SHP77 (cell line): ENCODE measurements around the gene SGTB.
A peak's percentile ranks its signal among the peaks of the same experiment; 100 is the strongest.
"Not testable (repeated sequence)": the region's sequence is repeated elsewhere in the genome, so short reads cannot be mapped to it uniquely, and the experiment has no call there.

Source experiments
- DNase-seq, 2 experiments: peaks; one replicate each; lab custom pipeline; 2025; lab: John Stamatoyannopoulos, UW

SGTB gene

DNA sequence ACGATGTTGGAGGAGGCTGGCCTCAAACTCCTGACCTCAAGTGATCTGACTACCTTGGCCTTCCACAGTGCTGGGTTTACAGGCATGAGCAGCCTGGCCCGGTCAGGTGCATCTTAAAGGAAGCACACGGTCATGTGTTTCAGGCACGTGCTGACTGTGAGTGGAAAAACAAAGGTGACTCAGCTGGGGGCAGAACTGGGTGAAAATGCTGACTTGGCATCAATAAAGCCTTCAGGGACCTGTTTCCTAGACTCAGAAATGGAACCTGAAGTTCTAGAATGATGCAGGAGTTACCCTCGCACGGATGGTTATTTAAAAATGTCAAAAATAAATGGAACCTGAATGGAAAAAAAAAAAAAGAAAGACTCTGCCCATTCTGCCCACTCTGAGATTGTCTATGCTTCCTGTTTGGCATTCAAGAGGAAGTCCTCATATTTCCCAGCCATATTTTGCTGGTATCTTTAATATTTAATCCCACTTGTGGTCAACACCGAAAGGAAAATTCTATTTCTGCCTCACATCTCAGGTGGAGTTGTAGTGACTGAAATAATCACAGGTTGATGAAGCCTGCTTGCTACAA is 12.4 kb upstream of the SGTB start:
- DNase-seq = not testable (repeated sequence)

DNA sequence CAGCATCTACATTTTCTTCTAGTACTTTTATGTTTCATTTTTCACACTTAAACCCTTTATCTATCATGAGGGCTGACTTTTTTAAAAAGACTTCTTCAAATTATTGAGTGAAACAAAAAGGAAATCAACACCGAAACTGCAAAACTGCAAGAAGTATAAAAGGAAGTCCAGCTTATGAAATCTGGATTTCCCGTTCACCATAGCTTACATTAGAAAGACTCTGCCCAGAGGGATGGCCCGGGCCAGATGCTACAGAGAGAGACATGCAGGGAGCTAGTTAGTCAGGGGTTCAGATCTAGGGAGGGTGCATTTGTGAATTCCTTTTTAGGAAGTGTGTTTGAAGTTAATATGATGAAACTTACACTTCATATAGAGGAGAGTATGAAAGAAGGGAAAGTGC is 10.1 kb upstream of the SGTB start:
- DNase-seq = not testable (repeated sequence)

DNA sequence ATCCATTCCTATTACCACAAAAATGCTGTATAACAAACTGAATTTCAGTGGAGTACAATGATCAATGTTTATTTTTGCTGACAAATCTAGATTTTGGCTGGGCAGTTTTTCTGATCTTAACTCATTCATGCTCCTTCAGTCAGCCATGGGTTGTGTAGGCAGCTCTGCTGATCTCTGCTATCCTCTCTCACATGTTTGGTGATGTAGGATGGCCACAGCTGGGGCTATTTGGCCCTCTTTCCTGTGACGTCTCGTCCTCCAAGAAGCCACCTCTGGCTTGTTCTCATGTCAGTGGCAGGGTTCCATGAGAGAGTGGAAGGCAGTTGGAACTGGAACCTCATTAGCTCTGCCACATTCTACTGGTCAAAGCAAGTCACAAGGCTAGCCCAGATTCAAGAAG is 9.0 kb upstream of the SGTB start:
- DNase-seq = no peak

DNA sequence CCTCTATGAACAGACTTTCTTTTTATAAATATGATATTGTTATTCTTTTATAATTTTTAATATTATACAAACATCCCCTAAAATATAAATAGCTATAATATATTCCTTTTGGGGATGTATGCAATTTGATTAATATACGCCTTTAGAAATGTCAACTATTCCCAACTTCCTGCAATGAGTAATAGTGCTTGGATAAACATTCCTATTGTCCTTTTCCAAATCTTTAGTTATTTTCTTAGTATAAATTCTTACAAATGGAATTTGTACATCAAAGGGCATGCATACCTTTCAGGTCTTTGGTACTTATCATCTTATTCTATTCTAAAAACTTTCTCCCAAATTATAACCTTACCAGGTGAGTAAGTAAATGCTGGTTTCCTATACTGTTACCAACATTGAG is 6.3 kb upstream of the SGTB start:
- no peak for DNase-seq

DNA sequence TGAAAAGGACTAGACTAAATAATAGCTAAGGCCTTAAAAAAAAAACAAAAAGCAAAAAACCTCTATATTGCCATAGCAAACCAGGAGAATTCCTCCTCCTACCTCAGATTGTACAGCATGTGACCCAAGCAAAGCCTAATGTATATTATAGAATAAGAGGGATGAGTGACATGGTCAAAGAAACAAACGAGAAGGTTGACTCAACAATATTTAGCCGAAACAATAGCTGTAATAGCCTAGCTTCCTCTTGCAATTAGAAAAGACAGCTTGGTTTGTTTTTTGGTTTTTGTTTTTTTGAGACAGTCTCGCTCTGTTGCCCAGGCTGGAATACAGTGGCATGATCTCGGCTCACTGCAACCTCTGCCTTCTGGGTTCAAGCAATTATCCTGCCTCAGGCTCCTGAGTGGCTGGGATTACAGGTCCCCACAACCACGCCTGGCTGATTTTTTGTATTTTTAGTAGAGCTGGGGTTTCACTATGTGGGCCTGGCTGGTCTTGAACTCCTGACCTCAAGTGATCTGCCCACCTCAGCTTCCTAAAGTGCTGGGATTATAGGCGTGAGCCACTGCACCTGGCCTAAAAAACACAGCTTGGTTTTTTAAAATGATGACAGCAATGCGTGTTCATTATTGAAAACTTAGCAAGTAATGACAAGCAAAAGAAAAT is 5.7 kb upstream of the SGTB start:
- no peak for DNase-seq

DNA sequence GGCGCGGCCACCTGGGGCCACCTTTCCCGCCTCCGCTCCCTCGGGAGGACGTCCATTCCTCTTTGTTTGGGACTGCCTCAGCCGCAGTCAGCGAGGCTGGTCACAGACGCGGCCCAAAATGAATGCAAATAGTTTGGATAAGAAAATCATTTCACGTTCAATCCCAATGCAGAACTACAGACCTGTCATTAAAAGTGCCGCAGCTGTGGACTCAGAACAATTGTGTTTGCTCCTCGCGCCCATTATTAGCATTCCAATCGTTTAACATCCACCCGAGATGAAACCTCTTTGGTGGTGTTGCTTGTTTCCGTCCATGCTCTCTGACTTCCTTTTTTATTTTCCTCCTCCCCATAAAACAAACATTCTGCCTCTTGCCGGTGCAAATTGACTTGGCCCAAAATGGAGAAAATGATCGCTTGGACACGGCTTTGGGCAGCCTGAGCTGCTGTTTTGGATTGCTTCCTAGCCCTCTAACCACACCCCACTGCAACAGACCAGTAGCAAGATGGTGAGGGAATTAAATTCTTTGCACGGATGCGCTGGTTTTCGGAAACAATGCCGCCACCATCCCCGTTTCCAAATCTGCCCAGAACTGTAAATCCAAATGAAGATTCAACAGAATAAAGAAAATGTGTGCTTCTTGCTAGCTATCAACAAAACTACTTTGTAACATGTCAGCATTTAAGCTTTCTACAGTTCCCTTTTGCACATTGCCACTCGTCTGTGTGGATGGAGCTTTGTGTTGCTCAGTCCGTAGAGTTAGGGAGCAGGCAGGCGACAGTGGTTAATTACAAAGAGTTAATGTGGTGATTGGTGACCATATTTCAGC is 880 bp upstream of the SGTB start:
- peak; percentile 49 to 52 for DNase-seq

DNA sequence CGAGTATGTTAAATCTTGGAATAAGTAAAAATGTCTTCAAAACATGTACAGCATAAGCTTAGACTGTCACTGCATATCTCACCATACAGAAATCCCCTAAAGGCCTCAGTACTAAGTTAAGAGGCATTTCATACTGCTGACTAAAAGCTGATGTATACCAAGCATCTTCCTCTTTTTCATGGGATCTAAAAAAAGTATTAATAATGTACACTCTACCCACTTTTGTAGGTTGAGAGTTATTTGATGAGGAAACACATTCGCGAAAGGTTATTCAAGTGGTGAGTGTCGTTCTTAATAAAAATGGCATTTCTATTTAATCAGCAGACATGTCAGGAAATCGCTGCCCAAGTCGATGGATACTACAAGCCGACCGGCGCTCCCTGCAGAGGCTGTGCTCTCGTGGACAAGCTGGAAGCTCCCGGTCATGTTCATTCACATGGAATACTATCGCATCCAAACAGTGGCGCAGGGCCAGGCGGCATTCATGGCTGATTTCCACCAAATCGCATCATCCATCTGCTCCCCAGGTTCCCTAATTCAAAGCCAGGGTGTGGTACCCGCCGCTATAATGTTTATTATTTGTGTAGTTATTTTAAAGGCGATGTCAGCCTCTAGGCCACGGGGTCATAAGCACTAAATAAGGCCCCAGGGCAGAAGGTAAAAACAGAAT is 724 bp downstream of the SGTB start:
- DNase-seq = peak; percentile 67 to 81

DNA sequence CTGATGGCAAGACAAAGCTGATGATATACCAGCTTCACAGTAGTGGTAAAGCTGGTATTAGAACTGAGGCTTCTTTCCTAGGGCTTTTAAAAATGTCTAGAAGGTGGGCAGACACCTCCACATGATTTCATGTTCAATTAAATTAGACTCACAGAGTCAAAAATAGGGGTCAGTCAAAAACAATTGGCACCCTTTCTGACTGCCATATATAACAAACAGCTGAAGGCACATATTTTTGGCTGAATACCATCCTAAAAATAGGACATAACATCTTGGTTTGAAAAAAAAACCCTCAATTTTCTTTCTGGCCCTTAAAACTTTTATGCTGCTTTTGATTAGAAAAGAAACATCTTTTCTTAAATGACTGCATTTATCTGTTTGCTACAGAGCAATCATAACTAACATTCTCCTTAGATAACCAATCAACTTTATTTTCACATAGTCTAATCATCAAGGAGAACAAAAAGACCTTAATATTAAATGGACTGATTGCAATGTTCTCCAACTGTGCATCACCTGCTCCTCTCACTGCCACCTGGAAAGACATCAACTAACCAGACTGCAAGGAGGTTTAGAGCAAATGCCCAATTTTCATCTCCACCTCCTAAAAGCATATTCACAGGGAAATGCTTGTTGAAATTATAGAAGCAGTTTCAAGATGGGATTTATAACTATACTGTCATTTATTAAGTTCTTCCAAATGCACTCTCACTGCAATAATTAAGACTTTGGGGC is 3.2 kb downstream of the SGTB start:
- no peak for DNase-seq

DNA sequence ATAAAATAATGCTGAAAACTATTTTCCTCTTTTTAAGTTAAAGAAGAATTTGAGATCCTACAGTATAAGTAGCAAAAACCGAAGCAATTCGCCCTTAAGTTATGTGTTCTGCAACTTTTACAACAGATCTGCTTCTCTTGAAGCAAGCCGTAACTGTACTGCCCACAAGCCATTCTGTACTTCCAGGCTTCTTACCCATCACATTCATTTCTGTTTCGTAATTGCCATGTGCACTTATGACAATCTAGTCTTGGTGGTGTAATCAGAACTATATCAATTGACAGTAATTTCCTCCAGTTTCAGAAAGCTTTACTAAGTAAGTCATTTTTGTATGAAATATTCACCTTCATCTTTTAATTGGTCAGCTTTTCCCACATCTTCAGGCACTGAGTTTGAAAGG is 13.8 kb downstream of the SGTB start:
- no peak for DNase-seq

DNA sequence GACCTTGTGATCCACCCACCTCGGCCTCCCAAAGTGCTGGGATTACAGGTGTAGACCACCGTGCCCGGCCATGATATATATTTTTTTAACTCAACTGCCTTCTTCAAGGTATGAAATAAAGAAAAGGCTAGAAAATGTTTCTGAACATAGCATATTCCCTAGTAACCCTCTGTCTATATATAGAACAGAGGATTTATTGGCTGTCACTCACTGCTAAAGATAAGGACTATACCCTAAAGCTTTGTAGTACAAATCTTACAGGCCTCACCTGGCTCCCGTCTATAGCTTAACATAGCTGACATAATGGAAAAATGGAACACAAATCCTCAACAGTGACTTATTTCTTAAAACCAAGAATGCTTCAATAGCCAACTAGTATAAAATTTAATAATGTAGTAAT is 14.2 kb downstream of the SGTB start:
- DNase-seq = no peak

DNA sequence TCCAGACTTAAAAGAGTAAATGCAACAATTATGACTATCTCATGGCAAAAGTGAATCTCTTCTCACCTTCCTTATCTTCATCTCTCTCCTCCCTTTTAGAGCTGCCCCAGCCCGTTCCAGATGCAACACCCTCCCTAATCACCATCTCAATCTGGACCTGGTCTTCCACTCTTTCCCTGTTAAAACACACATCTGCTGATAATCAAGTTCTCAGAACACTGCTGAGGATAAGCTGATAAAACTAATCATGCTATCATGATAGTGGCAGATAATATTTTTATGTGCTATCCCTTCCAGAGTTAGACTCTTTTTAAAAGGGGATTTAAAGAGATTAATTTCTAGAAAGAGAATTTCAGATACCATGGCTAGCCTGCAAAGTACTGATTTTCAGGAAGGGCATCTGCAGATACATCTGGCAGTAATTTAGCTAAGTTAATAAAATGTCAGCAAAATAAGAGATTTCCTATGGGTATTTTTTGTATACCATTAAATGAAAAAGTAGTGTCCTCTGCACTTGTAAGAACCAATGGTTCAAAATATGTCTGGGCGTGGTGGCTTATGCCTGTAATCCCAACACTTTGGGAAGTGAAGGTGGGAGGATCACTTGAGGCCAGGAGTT is 17.2 kb downstream of the SGTB start:
- no peak for DNase-seq

DNA sequence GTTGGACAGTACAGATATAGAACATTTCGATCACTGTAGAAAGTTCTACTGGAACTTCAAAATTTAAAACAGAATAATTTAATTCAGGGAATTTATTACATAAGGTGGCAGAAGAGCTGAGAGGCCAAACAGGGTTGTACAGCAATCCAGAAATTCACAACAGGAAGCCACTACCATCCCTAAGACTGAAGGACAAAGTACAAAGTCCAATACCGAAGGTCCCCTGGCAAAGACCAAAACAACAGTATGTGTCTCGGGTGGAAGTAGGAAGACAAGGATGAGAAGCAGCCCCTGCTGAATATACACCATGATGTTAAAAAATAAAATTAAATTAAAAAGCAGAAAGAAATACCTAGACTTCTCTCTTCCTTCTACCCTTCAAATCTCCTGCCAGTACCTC is 19.9 kb downstream of the SGTB start:
- DNase-seq = no peak

DNA sequence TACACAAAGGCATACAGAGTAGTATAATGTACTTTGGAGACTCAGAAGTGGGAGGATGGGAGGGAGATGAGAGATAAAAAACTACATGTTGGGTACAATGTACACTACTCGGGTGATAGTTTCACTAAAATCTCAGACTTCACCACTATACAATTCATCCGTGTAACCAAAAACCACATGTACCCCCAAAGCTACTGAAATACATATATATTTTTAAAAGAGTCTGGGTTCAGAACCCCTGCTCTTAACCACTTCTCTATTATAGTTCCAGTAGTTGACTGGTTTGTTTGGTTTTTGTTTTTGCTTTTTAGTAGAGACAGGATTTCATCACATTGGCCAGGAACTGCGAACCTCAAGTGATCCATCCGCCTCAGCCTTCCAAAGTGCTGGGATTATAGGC is 22.6 kb downstream of the SGTB start:
- DNase-seq = no peak

DNA sequence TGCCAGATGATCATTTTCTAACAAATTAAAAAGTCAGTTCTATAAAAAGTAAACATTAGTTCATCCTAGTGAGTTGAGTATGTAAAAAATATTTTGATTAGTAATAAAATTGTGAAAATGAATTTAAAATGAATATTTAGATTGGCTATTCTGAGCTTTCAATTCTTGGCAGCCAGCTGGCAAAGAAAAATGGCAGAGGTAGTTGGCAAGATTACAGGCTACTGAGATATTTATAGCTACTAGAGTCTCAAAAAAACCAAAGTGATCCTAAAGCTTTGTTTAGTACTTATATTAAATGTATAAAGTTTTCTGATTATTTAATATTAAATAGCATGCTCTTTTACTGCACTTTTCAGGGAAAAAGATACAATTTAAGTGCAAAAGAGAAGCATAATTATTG is 25.0 kb downstream of the SGTB start:
- DNase-seq = no peak

DNA sequence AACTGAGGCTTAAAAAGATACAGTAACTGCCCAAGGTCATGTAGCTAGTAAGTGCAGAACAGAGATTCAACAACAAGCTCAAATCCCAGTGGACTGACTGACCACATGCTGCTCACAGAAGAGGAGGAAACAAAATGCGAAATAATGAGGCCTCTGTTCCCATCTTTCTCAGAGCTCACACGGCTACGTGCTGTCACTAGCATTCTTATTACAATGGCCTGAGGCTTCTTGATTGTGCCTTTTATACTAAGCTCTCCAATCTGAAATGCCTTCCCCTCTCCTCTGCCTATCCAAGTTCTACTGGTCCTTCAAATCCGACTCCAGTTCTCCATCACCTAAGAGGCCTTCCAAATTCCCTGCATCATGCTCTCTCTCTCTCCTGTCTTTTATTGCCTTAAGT is 26.0 kb downstream of the SGTB start:
- DNase-seq = no peak

DNA sequence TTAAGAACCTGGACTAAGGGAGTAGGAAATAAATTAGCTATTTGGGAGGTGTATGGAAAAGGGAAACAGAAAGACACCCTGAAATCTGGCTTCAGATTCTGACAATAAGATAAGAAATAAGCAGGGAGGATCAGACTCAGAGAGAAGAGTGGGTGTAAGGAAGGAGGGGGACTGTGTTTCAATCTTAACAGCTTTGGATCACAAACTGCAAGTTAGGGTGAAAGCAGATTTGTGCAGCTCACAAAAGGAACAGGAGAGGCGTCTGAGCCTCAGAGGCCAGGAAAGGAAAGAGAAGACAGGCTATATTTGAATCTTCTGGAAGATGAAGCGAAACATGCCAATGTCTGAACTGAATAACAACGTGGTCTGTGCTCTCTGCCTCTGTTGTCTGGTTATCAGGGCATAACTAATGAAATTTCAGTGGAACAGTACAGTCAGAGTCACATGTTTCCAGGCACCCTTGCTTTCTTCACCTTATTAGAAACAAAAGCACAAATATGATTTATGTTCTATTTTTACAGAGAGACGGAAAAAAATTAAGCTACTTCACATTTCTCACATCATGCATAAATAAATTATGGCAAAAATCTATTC is 26.6 kb downstream of the SGTB start:
- DNase-seq = no peak

DNA sequence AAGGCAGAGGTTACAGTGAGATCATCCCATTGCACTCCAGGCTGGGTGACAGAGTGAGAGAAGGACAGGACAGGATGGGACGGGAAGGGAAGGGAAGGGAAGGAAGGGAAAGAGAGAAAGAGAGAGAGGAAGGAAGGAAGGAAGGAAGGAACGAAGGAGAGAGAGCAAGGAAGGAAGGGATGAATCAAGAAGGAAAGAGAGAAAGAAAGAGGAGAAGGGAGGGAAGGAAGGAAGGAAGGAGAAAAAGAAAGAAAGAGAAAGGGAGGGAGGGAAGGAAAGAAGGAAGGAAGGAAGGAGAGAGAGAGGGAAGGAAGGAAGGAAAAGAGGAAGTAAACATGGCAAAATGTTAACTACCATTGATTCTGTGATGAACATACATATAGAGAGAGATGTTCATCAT is 28.8 kb downstream of the SGTB start:
- DNase-seq = no peak

DNA sequence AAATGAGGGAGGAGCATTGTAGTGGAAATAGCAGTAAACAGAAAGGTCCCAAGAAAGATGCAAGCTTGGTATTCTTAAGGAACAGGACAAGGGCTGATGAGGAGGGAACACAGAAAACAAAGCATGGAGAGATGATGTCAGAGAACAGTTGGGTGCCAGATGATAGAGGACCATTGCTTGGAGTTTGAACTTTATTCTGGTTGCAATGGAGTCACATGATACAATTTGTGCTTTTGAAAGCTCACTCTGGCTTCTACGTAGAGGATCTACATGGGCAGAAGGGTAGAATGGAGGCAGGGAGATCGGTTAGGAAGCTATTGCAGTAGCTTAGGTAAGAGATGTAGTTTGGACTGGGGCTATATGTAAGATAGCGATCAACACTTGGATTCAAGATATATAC is 39.8 kb downstream of the SGTB start:
- DNase-seq = no peak

DNA sequence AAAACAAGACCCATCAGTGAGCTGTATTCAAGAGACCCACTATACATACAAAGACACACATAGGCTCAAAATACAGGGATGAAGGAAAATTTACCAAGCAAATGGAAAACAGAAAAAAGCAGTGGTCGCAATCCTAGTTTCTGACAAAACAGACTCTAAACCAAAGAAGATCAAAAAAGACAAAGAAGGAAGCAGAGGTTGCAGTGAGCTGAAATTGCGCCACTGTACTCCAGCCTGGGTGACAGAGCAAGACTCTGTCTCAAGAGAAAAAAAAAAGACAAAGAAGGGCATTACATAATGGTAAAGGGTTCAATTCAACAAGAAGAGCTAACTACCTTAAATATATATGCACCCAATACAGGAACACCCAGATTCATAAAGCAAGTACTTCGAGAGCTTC is 45.9 kb downstream of the SGTB start:
- DNase-seq = not testable (repeated sequence)

DNA sequence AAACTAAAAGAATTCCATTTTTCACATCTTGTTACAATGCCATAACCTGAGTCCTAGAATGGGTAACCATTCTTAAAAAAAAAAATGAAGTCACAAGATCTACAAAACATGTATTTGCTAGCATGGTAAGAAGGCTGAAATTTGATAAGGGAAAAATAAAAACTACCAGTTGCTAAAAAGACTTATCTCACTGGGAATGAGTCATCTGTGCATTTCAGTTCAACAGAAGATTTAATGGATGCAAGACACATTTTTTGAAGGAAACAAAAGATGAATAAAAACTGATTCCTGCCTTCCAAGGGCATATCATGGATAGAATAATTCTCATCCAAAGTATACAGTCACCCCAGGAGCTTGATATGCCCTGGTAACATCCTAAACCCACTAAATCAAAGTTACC is 47.2 kb downstream of the SGTB start:
- no peak for DNase-seq

DNA sequence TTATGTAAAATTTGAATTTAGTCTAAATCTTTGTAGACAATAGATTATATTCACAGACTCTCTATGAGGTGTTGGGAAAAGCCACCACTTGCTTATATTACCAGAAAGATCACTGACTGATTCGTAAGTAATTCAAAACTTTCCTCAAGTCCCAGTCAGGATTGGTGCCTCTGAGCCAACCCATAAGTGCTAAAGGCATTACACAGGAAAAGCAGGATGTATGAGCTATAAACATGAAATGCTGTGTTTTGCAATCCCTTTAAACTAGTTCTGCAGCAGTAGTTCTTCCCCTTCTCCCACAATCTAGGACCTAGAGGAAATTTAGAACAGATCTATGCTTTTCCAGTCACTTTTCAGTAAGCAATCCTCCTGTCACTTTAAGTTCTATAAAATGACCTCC is 49.1 kb downstream of the SGTB start:
- no peak for DNase-seq
